Urothelium cell line (cell line): ENCODE data around the gene NR6A1.
"Not testable (repeated sequence)": the region's sequence is repeated elsewhere in the genome, so short reads cannot be mapped to it uniquely, and the experiment has no call there.

Experiments used
- DNase-seq: peaks from one replicate; pipeline ENCODE4 v3.0.0; 2011; ENCODE audit warnings: low spot score, mixed read lengths
- FAIRE-seq: peaks from 2 replicates; lab custom pipeline; 2011; peaks lifted over from hg19 to GRCh38; lab: Jason Lieb, UNC

NR6A1 gene

DNA sequence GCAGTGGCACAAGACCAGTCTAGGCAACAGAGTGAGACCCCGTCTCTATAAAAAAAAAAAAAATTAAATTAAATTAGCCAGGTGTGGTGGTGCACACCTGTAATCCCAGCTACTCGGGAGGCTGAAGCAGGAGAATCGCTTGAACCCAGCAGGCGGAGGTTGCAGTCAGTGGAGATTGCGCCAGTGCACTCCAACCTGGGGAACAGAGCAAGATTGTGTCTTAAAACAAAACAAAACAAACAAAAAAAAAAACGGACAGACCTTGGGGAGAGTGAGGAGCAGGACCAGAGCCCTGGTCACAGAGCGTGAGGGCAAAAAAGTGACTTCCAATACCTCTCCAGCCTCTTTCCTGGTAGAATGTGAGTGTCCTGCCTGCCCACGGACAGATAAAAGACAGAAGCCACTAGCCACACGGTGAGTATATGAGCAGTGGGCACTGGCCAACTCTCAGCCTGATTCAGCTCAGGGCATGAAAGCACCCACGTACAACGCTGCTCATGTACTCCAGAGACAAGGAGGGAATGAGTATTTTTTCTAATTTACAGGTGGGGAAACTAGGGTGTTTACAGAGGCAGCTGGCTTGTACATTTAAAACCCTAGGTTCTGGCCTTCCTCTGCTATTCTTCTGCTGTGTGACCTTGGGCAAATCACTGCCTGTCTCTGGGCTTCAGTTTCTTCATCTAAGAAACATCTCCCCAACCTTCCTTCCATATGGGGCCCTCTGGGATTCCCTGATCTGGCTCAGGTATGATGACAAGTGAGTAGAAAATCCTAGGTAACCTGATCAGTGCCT lies 7.7 kb upstream of the NR6A1 start:
- DNase-seq (no peak), FAIRE-seq (no peak)

DNA sequence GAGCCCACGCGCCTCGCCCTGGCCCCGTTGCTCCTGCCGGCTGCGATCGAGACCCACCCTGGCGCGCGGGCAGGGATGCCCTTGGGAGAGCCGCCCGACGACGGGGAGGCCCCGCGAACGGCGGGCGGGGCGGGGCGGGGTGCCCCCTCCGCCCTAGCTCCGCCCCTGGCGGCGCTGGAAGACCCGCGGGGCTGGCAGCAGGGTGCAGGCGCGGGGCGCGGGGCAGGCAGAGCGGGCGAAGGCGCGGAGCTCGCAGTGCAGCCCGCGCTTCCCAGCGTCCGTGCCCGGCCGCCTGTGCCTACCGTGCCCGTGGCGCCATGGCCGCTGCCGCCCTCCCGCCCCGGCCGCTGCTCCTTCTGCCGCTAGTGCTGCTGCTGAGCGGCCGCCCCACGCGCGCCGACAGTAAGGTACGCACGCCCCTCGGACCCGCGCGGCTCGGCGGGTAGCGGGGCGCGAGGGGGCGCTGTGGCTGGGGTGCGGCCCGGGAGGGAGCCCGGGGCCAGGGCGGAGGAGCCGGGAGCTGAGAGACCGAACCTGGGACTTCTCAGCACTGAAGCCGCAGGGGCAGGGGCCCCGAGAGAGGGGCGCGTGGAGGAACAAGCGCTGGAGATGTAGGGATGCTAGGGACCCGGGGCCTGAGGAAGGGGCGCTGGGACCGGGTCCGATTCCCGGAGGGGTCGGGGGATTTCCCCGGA lies 6.0 kb upstream of the NR6A1 start, which contains the start of gene OLFML2A:
TSS of gene OLFML2A (plus strand) at position 180 of the 695 bp plus-strand sequence. CDS start at position 318, 138 bp downstream.
- no peak for FAIRE-seq
- peak; percentile 44 for DNase-seq

DNA sequence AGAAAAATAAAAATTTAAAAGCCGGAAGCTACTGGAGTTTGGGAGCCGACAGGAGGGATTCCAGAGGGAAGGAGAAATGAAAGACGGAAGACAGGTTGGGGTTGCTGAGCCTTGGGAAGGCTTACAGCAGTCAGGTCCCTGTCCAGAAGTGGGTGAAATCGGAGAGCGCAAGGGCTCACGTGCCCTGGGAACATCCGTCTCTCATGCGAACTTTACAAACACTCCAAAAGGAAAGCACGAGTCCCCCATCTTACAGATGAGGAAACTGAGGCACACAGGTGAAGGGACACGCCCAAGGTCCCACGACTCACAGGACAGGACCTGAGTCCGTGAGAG lies 5.5 kb upstream of the NR6A1 start:
- FAIRE-seq (no peak), DNase-seq (no peak)

GRCh38 chr9:124774129-124774978 lies 3.2 kb upstream of the NR6A1 start:
- DNase-seq (peak; percentile 70), FAIRE-seq (no peak)

GRCh38 chr9:124773473-124774128 lies 2.5 kb upstream of the NR6A1 start:
- DNase-seq: no peak
- FAIRE-seq: no peak

GRCh38 chr9:124772877-124773276 lies 1.8 kb upstream of the NR6A1 start:
- DNase-seq, FAIRE-seq: not testable (repeated sequence)

DNA sequence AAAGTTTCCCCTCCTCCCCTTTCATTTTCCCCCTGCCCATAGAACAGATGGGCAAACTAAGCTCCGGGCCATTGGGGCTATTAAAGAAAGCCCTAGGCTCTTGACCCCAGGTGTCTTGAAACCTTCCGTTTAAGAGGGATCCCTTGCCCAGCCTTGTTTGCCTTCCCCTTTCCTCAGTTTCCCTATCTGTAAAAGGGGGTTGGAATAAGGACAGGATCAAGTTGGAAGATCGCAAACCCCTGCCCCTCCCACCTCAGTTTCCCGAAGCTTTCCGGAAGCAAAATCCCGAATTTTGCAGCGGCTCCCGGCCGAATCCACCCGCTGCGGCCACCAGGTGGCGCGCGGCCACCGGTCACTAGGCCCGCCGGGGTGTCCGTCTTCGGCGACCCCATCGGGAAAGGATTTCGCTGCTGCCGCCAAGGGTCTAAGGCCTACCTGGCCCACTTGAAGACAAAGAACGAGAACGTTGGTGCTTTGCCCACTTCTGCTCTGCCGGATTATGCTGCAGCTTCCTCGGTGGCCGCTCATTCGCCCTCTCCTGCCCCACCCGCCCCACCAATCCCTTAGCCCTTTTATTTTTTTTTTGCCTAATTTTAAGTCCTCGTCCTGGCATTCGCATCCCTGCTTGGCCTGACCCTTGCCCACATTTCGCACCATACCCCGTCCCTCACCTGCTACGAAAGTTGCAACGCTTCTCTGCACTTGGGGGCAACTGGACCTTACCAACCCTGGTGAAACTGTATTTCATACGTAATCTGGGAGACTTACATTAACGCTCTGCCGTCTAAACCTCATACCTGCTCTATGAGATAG lies 962 bp upstream of the NR6A1 start:
- FAIRE-seq: no peak
- peak; percentile 75 for DNase-seq

DNA sequence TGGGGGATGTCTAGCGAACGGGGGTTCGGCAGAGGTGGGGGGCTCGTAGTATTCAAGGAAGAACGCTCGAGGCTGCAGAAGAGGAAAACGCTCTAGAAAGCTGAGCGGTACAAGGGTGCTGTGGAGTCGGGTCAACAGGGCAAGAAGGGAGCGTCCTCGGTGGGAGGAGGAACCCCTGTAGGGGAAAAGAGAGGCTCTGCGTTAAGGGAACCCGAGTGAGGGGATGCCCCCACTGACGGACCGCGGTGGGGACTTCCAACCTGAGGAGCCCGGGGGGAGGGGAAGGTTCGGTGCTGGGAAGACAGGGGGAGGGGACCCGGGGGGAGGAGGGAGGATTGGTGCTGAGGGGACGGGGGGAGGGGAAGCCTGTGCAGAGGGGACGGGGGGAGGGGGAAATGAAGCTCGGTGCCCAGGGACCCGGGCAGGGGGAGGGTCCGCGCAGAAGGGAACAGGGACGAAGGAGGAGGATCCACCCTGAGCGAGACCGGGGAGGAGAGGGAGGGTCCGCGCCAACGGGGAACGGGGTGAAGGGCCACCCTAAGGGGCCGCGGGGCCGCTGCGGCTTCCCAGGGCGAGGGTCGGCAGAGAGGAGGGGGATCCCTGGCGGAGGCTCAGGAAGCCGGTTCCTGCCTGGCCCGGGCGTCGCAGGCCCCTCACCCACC lies 621 bp downstream of the NR6A1 start:
- DNase-seq: no peak
- FAIRE-seq: no peak

DNA sequence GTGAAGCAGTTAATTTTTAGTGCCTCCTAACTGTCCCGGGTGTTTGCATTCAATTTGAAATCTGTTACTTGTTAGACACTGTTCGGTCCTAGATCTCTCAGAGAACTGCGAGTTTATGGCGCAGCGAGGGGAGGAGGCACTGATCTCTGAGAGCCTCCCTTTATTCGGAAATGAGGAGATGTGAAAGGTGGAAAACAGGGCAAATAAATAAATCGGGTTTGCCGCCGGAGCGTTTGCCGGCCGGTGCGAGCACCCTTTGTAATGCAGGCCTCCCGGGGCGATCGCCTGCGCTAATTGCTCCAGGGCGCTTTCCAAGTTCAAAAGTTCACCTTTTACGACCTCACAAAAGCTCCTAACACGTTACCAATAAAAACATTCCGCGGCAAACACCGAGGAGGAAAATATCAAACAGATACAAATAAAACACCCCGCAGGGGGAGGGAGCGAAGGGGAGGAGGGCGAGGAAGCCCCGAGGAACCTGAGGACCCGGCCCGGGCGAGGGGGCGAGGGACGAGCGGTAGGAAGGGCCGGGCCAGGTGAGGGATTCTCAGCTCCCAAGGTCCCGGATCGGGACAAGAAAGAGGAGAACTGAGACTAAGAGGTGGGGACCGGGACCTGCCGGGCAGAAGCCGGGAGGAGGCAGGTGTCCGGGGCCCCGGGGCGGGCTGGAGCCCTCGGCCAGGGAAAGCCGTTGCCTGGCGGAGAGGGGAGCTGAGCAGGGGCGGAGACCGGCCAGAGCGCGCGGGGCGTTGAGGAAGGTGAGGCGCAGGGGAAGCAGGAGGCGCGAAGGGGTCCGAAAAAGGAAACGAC lies 1.4 kb downstream of the NR6A1 start:
- no peak for DNase-seq
- FAIRE-seq: no peak

DNA sequence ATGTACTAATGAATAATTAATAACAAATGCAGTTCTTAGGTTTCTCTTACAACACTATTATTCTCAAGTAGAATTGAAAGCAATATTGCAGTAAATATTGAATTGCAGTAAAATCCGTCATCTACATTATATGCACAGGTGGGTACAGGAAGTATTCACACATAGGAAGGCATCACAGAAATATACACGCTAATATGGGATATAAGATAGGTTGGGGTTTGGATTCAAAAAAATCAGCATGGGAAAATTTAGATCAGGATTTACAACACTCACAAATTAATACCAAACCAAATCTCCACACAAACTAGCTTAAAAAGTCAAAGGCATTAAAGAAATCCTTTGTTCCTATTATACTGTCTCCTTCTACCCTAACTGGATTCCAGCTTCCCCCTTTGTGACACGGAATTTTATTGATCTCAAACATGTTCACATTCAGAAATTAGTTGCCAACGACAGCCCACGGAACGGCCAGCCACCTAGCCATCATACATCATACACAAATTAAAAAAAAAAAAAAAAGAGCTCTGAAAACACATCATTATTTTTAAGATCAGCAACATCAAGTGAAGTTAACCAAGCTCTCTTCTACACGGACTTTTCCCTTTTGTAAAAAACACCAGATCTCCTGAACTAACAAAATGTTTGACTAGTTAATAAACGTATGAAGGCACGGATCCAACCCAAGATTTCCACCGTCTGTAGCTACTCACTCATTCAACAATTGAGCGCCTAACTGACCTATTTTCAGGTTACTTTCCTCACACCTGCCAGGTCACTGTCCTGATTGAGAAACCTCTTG lies 2.2 kb downstream of the NR6A1 start:
- DNase-seq (no peak), FAIRE-seq (no peak)

GRCh38 chr9:124768334-124768733 lies 2.8 kb downstream of the NR6A1 start:
- no peak for FAIRE-seq
- DNase-seq: no peak

GRCh38 chr9:124767821-124768220 lies 3.3 kb downstream of the NR6A1 start:
- FAIRE-seq (no peak), DNase-seq (no peak)

DNA sequence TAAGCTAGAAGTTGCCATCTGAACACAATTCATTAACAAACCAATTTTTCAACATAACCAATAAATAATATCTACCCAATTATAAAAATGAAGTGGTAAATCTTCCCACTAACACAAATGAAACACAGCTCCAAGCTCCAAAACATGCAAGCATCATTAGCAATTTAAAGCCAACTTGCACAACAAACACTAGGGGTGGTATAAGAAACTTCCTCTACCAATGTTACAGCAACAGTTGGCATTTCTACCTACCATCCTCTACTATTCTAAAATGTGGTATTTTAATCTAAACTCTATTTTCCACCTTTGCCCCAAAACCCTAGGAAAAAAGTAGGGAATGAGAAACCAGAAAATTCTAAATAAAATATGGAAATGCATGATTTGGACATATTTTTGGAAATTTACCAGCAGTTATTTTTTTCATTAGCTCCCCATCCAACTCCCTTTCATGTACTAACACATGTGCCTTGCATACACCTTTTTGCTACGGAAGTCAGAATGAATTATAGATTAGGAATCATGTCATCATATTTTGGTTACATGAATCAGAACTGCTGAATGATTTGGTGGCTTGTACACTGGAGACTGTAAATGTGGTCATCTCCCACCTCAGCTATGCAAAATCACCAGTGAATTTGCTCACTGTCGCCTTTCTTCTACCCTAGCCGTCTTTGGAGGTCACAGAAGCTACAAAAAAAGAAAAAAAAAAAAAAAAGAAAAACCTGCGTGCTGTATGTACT lies 4.1 kb downstream of the NR6A1 start:
- no peak for DNase-seq
- FAIRE-seq: no peak

- FAIRE-seq (no peak), DNase-seq (no peak)
These were observed 4.8 kb downstream of the NR6A1 start for GRCh38 chr9:124766326-124766725.

- DNase-seq: no peak
- no peak for FAIRE-seq
These were observed 5.7 kb downstream of the NR6A1 start for GRCh38 chr9:124765439-124765835.

- DNase-seq (no peak), FAIRE-seq (no peak)
These were observed 6.2 kb downstream of the NR6A1 start for GRCh38 chr9:124764774-124765438.

GRCh38 chr9:124762633-124763032 lies 8.5 kb downstream of the NR6A1 start:
- FAIRE-seq (no peak), DNase-seq (no peak)
